ENCODE data around the gene SSBP3.

The SSBP3 gene

GRCh38 chr1:54278941-54279422, 127.2 kb downstream of the SSBP3 start:
- TF ChIP-seq CTCF (IDR thresholded peaks at IDR 0.05; ENCODE audit: insufficient read depth, low read length, poor library complexity, severe bottlenecking) (no peak), EZH2phosphoT487 (conservative IDR thresholded peaks at IDR 0.05; ENCODE audit: low read length) (no peak)
- no peaks in the 10 kb centered on the region for H4K20me1 ChIP-seq (ENCODE audit: low read depth, low read length)
- no peaks in the 10 kb centered on the region for H3K9me3 ChIP-seq (ENCODE audit: insufficient read depth, low read length)
- no peaks in the 10 kb centered on the region for H3K36me3 ChIP-seq (ENCODE audit: low read length)
- no peak overlapping the region for H3K9ac ChIP-seq (ENCODE audit: low read length)
- no peak overlapping the region for H3K4me2 ChIP-seq (ENCODE audit: low read depth, low read length, poor library complexity, severe bottlenecking)
- H3K9me2 ChIP-seq (replicated peaks; ENCODE audit: insufficient read depth, low read length) = no peaks in the 10 kb centered on the region
- H3K27me3 ChIP-seq (ENCODE audit: low read length) = no peaks in the 10 kb centered on the region
- no peak overlapping the region for H3K27ac ChIP-seq (ENCODE audit: low read depth, low read length)
- H3F3A ChIP-seq (ENCODE audit: insufficient read depth) = no peaks in the 10 kb centered on the region
- H3K79me2 ChIP-seq (ENCODE audit: insufficient read depth, low read length) = no peaks in the 10 kb centered on the region
- no peak overlapping the region for H2AFZ ChIP-seq (ENCODE audit: low read depth, low read length, severe bottlenecking)
- no peak overlapping the region for H3K4me3 ChIP-seq (ENCODE audit: insufficient read depth, low read length, poor library complexity, severe bottlenecking)

- Histone ChIP-seq H3K9me2 (replicated peaks; ENCODE audit: insufficient read depth, low read length) (no peaks in the 10 kb centered on the region), H3K36me3 (ENCODE audit: low read length) (no peaks in the 10 kb centered on the region), H3F3A (ENCODE audit: insufficient read depth) (no peaks in the 10 kb centered on the region), H3K9ac (ENCODE audit: low read length) (no peak overlapping the region), H3K9me3 (ENCODE audit: insufficient read depth, low read length) (no peaks in the 10 kb centered on the region), H3K4me3 (ENCODE audit: insufficient read depth, low read length, poor library complexity, severe bottlenecking) (no peak overlapping the region), H4K20me1 (ENCODE audit: low read depth, low read length) (no peaks in the 10 kb centered on the region), H3K4me2 (ENCODE audit: low read depth, low read length, poor library complexity, severe bottlenecking) (no peak overlapping the region), H3K27me3 (ENCODE audit: low read length) (no peaks in the 10 kb centered on the region), H3K79me2 (ENCODE audit: insufficient read depth, low read length) (no peaks in the 10 kb centered on the region), H3K27ac (ENCODE audit: low read depth, low read length) (no peak overlapping the region), H2AFZ (ENCODE audit: low read depth, low read length, severe bottlenecking) (no peak overlapping the region)
- TF ChIP-seq CTCF (IDR thresholded peaks at IDR 0.05; ENCODE audit: insufficient read depth, low read length, poor library complexity, severe bottlenecking) (no peak), EZH2phosphoT487 (conservative IDR thresholded peaks at IDR 0.05; ENCODE audit: low read length) (no peak)
Observed at GRCh38 chr1:54277451-54278341, 128.5 kb downstream of the SSBP3 start.

GRCh38 chr1:54276617-54277450, 129.4 kb downstream of the SSBP3 start:
- Histone ChIP-seq H3K27ac (ENCODE audit: low read depth, low read length) (no peak overlapping the region), H3K27me3 (ENCODE audit: low read length) (no peaks in the 10 kb centered on the region), H3K9me2 (replicated peaks; ENCODE audit: insufficient read depth, low read length) (no peaks in the 10 kb centered on the region), H3K9ac (ENCODE audit: low read length) (no peak overlapping the region), H3K4me3 (ENCODE audit: insufficient read depth, low read length, poor library complexity, severe bottlenecking) (no peak overlapping the region), H3F3A (ENCODE audit: insufficient read depth) (no peaks in the 10 kb centered on the region), H3K9me3 (ENCODE audit: insufficient read depth, low read length) (no peaks in the 10 kb centered on the region), H3K4me2 (ENCODE audit: low read depth, low read length, poor library complexity, severe bottlenecking) (no peak overlapping the region), H3K79me2 (ENCODE audit: insufficient read depth, low read length) (no peaks in the 10 kb centered on the region), H2AFZ (ENCODE audit: low read depth, low read length, severe bottlenecking) (no peak overlapping the region), H3K36me3 (ENCODE audit: low read length) (no peaks in the 10 kb centered on the region), H4K20me1 (ENCODE audit: low read depth, low read length) (no peaks in the 10 kb centered on the region)
- TF ChIP-seq CTCF (IDR thresholded peaks at IDR 0.05; ENCODE audit: insufficient read depth, low read length, poor library complexity, severe bottlenecking) (no peak), EZH2phosphoT487 (conservative IDR thresholded peaks at IDR 0.05; ENCODE audit: low read length) (no peak)
